ENCODE measurements around the gene PFN1.

Gene PFN1

DNA sequence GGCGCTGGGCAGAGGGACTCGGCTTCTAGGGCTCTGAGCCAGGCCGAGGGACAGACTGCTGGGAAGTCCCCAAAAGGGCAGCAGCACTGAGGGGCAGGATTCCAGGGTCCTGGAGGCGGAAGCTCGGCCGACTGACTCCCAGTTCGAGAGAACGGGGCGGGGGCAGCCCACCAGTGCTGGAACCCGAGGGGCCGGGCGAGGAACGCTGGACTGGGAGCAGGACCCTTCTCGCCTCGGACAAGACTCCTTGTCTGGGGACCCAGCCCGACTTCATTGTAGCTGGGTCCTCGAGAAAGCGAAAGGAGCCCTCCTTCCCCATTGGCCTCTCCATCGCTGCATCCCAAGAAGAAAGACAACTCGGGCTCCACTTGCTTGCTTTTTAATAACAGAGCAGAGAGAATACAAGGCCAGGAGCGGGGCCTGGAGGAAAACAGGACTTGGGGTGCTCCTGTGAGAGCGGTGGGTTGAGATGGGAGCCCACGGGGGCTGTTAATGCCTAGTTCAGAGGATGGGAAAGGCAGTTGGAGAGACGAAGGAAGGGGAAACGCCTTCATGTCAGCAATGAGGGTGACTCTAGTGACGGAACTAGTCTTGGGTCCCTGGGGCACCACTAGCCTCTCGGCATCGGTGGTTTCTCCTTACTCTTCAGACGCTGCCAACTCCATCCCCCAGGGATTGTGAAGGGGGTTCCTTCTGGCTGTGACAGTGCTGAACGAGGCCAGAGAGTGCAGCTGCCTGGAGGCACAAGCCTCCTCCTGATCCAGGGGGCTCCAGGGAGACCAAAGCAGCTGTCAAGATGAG lies 39.6 kb upstream of the PFN1 start:
- peaks cover 6% of the 10 kb centered on the region; the same call in 1 of the 2 replicates for H3K36me3 ChIP-seq (ENCODE audit: insufficient read depth, low read length)
- peak overlapping the region; percentile 72 for H3K4me3 ChIP-seq (ENCODE audit: low read depth, low read length, poor library complexity, severe bottlenecking)
- H3K9me2 ChIP-seq (ENCODE audit: low read depth, low read length) = no peaks in the 10 kb centered on the region
- no peak overlapping the region for H2AFZ ChIP-seq (ENCODE audit: low read length)
- H3K27ac ChIP-seq (ENCODE audit: low read depth, low read length, poor library complexity, severe bottlenecking) = peak overlapping the region; percentile 46
- H3K9ac ChIP-seq (ENCODE audit: low read length) = peak overlapping the region; percentile 77
- H3K4me1 ChIP-seq (ENCODE audit: insufficient read depth, low read length, severe bottlenecking) = peaks cover 25% of the 10 kb centered on the region
- H3K27me3 ChIP-seq (ENCODE audit: insufficient read depth, low read length) = no peaks in the 10 kb centered on the region
- H3K9me3 ChIP-seq (ENCODE audit: low read length) = no peaks in the 10 kb centered on the region
- 0 out of 2 replicates have a peak, but pooled peaks cover 4% of the 10 kb centered on the region for H3F3A ChIP-seq (ENCODE audit: insufficient read depth, low read length)
- no peaks in the 10 kb centered on the region for H4K20me1 ChIP-seq (ENCODE audit: insufficient read depth, low read length)
- TF ChIP-seq, protein P1, sequence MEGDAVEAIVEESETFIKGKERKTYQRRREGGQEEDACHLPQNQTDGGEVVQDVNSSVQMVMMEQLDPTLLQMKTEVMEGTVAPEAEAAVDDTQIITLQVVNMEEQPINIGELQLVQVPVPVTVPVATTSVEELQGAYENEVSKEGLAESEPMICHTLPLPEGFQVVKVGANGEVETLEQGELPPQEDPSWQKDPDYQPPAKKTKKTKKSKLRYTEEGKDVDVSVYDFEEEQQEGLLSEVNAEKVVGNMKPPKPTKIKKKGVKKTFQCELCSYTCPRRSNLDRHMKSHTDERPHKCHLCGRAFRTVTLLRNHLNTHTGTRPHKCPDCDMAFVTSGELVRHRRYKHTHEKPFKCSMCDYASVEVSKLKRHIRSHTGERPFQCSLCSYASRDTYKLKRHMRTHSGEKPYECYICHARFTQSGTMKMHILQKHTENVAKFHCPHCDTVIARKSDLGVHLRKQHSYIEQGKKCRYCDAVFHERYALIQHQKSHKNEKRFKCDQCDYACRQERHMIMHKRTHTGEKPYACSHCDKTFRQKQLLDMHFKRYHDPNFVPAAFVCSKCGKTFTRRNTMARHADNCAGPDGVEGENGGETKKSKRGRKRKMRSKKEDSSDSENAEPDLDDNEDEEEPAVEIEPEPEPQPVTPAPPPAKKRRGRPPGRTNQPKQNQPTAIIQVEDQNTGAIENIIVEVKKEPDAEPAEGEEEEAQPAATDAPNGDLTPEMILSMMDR (IDR thresholded peaks at IDR 0.05; ENCODE audit: low read length) = no peak
- TF ChIP-seq EZH2 (IDR thresholded peaks at IDR 0.05; ENCODE audit: borderline replicate concordance, low read length) = no peak
- H3K4me2 ChIP-seq (ENCODE audit: low read length) = peak overlapping the region; percentile 83
- H3K79me2 ChIP-seq (ENCODE audit: insufficient read depth, low read length) = no peaks in the 10 kb centered on the region

DNA sequence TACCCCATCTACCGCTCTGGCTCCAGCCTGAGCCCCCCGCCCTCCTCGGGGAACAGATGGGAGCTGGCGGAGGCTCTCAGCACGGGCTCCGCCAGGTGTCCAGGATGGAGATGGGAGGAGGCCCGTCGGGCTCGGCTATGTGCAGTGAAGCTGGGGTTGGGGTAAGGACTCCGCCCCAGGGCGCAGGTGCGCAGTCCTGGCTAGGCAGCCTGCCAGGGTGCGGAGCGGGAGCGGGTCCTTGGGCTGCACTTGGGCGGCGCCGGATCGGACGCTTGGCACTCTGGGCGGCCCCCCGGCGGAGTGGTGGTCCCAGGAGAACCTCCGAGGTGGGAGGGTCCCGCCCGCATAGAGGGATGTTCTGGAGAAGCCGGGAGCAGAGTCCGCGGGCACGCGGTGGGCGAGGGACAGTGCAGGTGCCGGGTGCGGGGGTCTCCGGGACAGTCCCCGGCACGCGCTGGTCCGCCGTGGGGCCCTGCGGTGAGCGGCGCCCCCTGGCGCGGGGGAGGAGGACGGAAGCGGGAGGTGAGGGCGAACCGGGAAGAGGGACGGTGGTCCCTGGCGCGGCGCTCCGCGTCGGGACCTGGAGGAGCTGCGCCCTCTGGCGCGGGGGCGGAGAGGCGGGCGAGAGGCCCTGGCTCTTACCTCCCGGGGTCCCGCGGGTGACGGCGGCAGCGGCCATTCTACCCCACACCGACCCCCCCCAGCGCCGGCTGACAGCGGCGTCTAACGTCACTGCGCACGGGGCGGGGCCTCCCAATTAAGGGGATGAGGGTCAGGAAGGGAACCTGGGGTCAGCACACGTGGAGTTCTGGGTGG lies 38.8 kb upstream of the PFN1 start, which contains the start of gene CAMTA2:
CAMTA2 (minus strand) TSS at position 725 of the 816 bp plus-strand sequence. CDS start 1,453 bp downstream, outside the sequence.
- H3K27ac ChIP-seq (ENCODE audit: low read depth, low read length, poor library complexity, severe bottlenecking) = peak within 1 kb of the TSS; percentile 46
- H3K79me2 ChIP-seq (ENCODE audit: insufficient read depth, low read length) = no peaks in the 10 kb centered on the region
- peak within 1 kb of the TSS; percentile 77 for H3K9ac ChIP-seq (ENCODE audit: low read length)
- peak within 1 kb of the TSS; percentile 83 for H3K4me2 ChIP-seq (ENCODE audit: low read length)
- H3K36me3 ChIP-seq (ENCODE audit: insufficient read depth, low read length) = peaks cover 14% of the 10 kb centered on the region
- H3K27me3 ChIP-seq (ENCODE audit: insufficient read depth, low read length) = no peaks in the 10 kb centered on the region
- H3F3A ChIP-seq (ENCODE audit: insufficient read depth, low read length) = 0 out of 2 replicates have a peak, but pooled peaks cover 4% of the 10 kb centered on the region
- no peak within 1 kb of the TSS for H2AFZ ChIP-seq (ENCODE audit: low read length)
- H3K9me3 ChIP-seq (ENCODE audit: low read length) = no peaks in the 10 kb centered on the region
- H4K20me1 ChIP-seq (ENCODE audit: insufficient read depth, low read length) = no peaks in the 10 kb centered on the region
- H3K4me3 ChIP-seq (ENCODE audit: low read depth, low read length, poor library complexity, severe bottlenecking) = peak within 1 kb of the TSS; percentile 72
- H3K4me1 ChIP-seq (ENCODE audit: insufficient read depth, low read length, severe bottlenecking) = peaks cover 25% of the 10 kb centered on the region
- TF ChIP-seq, protein P1 (IDR thresholded peaks at IDR 0.05; ENCODE audit: low read length) = peak; percentile 93
- TF ChIP-seq EZH2 (IDR thresholded peaks at IDR 0.05; ENCODE audit: borderline replicate concordance, low read length) = no peak
- no peaks in the 10 kb centered on the region for H3K9me2 ChIP-seq (ENCODE audit: low read depth, low read length)

DNA sequence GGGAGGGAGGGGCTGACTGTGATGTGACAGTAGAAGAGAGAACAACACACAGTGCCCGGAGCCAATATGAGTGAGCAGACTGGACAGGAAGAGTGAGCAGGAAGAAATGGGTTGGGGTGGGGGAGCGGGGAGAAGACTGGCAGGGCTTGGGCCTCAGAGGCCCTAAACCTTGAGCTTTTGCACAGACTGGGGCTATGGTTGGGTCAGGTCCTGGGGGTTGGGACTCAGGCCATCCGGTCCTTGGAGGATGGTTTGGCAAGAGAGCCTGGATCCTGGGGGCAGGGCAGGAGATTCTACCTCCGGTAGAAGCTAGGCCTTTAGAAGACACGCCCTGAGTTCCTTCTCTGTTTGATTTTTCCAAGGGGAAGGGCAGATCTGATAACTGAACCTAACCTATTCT lies 38.1 kb upstream of the PFN1 start:
- Histone ChIP-seq H3K9me2 (ENCODE audit: low read depth, low read length) (no peaks in the 10 kb centered on the region), H3F3A (ENCODE audit: insufficient read depth, low read length) (0 out of 2 replicates have a peak, but pooled peaks cover 2% of the 10 kb centered on the region), H2AFZ (ENCODE audit: low read length) (no peak overlapping the region), H3K36me3 (ENCODE audit: insufficient read depth, low read length) (peaks cover 21% of the 10 kb centered on the region), H3K4me2 (ENCODE audit: low read length) (peak overlapping the region; percentile 83), H3K27ac (ENCODE audit: low read depth, low read length, poor library complexity, severe bottlenecking) (peak overlapping the region; percentile 22), H3K9me3 (ENCODE audit: low read length) (no peaks in the 10 kb centered on the region), H3K4me3 (ENCODE audit: low read depth, low read length, poor library complexity, severe bottlenecking) (peak overlapping the region; percentile 72), H3K79me2 (ENCODE audit: insufficient read depth, low read length) (no peaks in the 10 kb centered on the region), H3K4me1 (ENCODE audit: insufficient read depth, low read length, severe bottlenecking) (peaks cover 25% of the 10 kb centered on the region), H3K9ac (ENCODE audit: low read length) (peak overlapping the region; percentile 77), H3K27me3 (ENCODE audit: insufficient read depth, low read length) (no peaks in the 10 kb centered on the region), H4K20me1 (ENCODE audit: insufficient read depth, low read length) (no peaks in the 10 kb centered on the region)
- TF ChIP-seq, protein P1 (IDR thresholded peaks at IDR 0.05; ENCODE audit: low read length) = no peak
- no peak for TF ChIP-seq EZH2 (IDR thresholded peaks at IDR 0.05; ENCODE audit: borderline replicate concordance, low read length)

All from OCI-LY1 (cell line).